ENCODE data around the gene PYDC1.

DNA sequence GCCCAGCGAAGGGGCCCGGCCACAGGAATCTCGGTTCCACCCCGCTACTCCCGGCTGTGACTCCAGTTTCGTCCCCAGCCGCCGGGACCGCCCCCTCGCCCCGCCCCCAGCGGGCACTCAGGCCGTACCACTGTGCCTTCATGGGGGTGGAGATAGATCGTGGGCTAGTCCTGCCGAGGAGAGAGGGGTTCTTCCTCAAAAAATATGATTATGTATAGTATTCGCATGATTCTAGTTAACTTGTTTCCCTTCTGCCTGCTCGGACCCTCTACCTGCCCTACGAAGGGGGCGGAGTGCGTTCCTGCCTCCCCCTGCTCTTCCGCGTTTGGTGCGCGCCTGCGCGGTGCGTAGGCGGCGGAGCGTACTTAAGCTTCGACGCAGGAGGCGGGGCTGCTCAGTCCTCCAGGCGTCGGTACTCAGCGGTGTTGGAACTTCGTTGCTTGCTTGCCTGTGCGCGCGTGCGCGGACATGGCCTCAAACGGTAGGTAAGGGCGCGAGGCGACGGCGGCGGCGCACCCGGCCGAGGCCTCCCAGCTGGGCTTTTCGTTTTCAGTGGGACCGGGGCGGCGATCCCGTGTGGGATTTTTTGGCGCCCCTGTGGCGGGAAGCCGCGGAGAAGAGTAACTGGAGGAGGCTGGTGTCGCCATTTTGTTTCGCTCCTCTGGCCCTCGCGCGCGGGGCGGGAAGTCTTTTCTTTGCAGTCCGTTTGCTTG is 37.0 kb downstream of the PYDC1 start, which contains the start of gene FUS:
- TF ChIP-seq, protein P1, sequence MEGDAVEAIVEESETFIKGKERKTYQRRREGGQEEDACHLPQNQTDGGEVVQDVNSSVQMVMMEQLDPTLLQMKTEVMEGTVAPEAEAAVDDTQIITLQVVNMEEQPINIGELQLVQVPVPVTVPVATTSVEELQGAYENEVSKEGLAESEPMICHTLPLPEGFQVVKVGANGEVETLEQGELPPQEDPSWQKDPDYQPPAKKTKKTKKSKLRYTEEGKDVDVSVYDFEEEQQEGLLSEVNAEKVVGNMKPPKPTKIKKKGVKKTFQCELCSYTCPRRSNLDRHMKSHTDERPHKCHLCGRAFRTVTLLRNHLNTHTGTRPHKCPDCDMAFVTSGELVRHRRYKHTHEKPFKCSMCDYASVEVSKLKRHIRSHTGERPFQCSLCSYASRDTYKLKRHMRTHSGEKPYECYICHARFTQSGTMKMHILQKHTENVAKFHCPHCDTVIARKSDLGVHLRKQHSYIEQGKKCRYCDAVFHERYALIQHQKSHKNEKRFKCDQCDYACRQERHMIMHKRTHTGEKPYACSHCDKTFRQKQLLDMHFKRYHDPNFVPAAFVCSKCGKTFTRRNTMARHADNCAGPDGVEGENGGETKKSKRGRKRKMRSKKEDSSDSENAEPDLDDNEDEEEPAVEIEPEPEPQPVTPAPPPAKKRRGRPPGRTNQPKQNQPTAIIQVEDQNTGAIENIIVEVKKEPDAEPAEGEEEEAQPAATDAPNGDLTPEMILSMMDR (IDR thresholded peaks at IDR 0.05), result peak in 1 of 12 donors; percentile 8
- peak; percentile 67 to 96 for TF ChIP-seq POLR2A (IDR thresholded peaks at IDR 0.05)
